Astrocyte of the spinal cord (primary cell): ENCODE results near the gene CDH8.

Experiments
- DNase-seq: peaks from one replicate; pipeline ENCODE4 v3.0.0; 2011; ENCODE audit warnings: low read depth, low spot score
- H3K4me3 ChIP-seq: 2 replicates; pipeline ENCODE4 v1.5.1; 2011; ENCODE audit warnings: low read depth, mild to moderate bottlenecking, low read length, moderate library complexity
- CTCF ChIP-seq: IDR thresholded peaks from 2 replicates; pipeline ENCODE4 v1.5.1; 2012; ENCODE audit warnings: low read depth, mild to moderate bottlenecking, low read length, inconsistent platforms
- in situ Hi-C: cut with HindIII; loops from 2 replicates; pipeline ENCODE4 v1.10.0; 2017; ENCODE audit warnings: low sequenced_read_pairs

Gene CDH8

GRCh38 chr16:62067182-62067581 is 30.9 kb upstream of the CDH8 start:
- no peak overlapping the region for H3K4me3 ChIP-seq
- in situ Hi-C loops = no loop called here
- TF ChIP-seq CTCF = no peak
- DNase-seq = no peak

DNA sequence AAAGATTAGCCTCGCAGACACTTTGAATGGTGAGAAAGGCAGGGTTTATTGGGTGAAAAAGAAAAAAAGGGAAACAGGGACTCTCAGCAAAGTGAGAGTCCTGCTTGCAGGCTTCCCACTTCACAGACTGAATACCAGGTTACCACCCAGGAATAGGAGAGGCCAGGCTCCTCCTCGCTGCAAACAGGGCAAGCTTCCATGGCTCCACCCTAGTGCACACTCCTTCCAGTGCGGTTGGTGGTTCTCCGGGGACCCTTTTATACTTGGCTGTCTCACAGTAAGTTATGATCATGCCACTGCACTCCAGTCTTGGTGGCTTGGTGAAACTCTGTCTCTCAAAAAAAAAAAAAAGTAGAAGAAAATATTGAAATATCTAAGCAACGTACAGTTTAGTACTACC is 30.5 kb upstream of the CDH8 start:
- in situ Hi-C loops = no loop called here
- DNase-seq = no peak
- no peak overlapping the region for H3K4me3 ChIP-seq
- no peak for TF ChIP-seq CTCF

DNA sequence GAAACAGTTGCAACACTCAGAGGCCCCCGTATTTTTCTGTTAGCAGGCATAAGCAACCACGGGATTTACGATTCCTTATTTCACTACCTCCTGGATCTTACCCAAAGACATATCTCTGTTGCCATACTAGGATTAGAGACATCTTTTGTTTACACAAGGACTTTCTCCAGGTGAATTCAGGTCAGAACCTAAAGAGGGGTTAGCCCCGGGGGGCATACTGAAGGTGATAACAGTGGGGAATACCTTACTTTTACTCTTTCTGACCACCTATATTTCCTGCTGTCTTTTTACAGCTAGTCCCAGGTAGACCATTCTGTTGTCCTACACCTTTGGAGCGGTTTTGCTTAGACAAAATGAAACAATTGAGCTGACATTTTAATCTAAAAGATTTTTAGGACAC is 27.9 kb upstream of the CDH8 start:
- in situ Hi-C loops = no loop called here
- H3K4me3 ChIP-seq = no peak overlapping the region
- DNase-seq = no peak
- TF ChIP-seq CTCF = no peak

GRCh38 chr16:62060089-62060488 is 23.9 kb upstream of the CDH8 start:
- H3K4me3 ChIP-seq = no peak overlapping the region
- DNase-seq = no peak
- in situ Hi-C loops = no loop called here
- TF ChIP-seq CTCF = no peak

- in situ Hi-C loops = no loop called here
- no peak for DNase-seq
- no peak overlapping the region for H3K4me3 ChIP-seq
- TF ChIP-seq CTCF = no peak
These were observed 23.3 kb upstream of the CDH8 start for GRCh38 chr16:62059527-62059926.

GRCh38 chr16:62058412-62058811 is 22.2 kb upstream of the CDH8 start:
- H3K4me3 ChIP-seq = no peak overlapping the region
- no peak for TF ChIP-seq CTCF
- DNase-seq = no peak
- in situ Hi-C loops = no loop called here

DNA sequence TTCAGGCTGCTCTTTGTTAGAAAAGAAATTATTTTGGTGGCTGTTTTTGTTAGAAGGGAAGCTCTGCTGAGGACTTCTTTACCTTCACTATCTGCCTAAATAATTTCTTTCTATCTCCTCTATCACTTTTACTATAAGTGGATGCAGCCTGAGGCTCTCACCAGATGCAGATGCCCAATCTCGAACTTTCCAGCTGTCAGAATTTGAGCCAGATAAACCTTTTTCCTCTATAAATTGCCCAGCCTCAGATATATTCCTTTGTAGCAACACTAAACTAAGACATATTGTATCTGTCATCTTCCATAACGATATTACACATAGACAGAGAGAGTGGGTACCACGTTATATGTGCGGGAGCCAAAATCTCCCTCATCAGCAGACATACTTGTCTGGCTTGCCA is 15.7 kb upstream of the CDH8 start:
- no peak for TF ChIP-seq CTCF
- H3K4me3 ChIP-seq = no peak overlapping the region
- no peak for DNase-seq
- in situ Hi-C loops = no loop called here
